MV-4-11 (cell line): Measurements from ENCODE around the gene SGIP1.

Experiments used
- DNase-seq: peaks from one replicate; lab custom pipeline; 2025; lab: John Stamatoyannopoulos, UW

Gene SGIP1

GRCh38 chr1:66533804-66534740 is at the start of gene SGIP1:
Gene SGIP1, plus strand, starts transcription at chr1:66534153. Its CDS starts 206 bp downstream, at chr1:66534359.
- no peak for DNase-seq

GRCh38 chr1:66489151-66489550 is 44.8 kb upstream of the SGIP1 start:
- DNase-seq: no peak

GRCh38 chr1:66489972-66490601 is 43.9 kb upstream of the SGIP1 start:
- DNase-seq: no peak

GRCh38 chr1:66490816-66491215 is 43.1 kb upstream of the SGIP1 start:
- DNase-seq: no peak

GRCh38 chr1:66492424-66492823 is 41.5 kb upstream of the SGIP1 start:
- DNase-seq: no peak

- no peak for DNase-seq
These were observed 40.2 kb upstream of the SGIP1 start for GRCh38 chr1:66493731-66494130.

GRCh38 chr1:66494482-66494881 is 39.5 kb upstream of the SGIP1 start:
- no peak for DNase-seq

GRCh38 chr1:66495495-66495894 is 38.5 kb upstream of the SGIP1 start:
- no peak for DNase-seq

- no peak for DNase-seq
These were observed 36.0 kb upstream of the SGIP1 start for GRCh38 chr1:66497910-66498309.

GRCh38 chr1:66500301-66500700 is 33.7 kb upstream of the SGIP1 start:
- DNase-seq: peak; percentile 31

- DNase-seq: no peak
These were observed 31.9 kb upstream of the SGIP1 start for GRCh38 chr1:66502086-66502485.

GRCh38 chr1:66503841-66504470 is 30.0 kb upstream of the SGIP1 start:
- DNase-seq: peak; percentile 45

- DNase-seq: no peak
These were observed 28.1 kb upstream of the SGIP1 start for GRCh38 chr1:66505671-66506392.

- DNase-seq: no peak
These were observed 27.6 kb upstream of the SGIP1 start for GRCh38 chr1:66506393-66506687.

GRCh38 chr1:66506991-66507390 is 27.0 kb upstream of the SGIP1 start:
- no peak for DNase-seq

GRCh38 chr1:66510407-66510806 is 23.5 kb upstream of the SGIP1 start:
- DNase-seq: no peak

- DNase-seq: no peak
These were observed 22.8 kb upstream of the SGIP1 start for GRCh38 chr1:66511118-66511517.

- no peak for DNase-seq
These were observed 16.0 kb upstream of the SGIP1 start for GRCh38 chr1:66517959-66518358.

GRCh38 chr1:66518654-66519053 is 15.3 kb upstream of the SGIP1 start:
- no peak for DNase-seq

- DNase-seq: no peak
These were observed 14.0 kb upstream of the SGIP1 start for GRCh38 chr1:66519992-66520391.

GRCh38 chr1:66520655-66521054 is 13.3 kb upstream of the SGIP1 start:
- DNase-seq: no peak

GRCh38 chr1:66521721-66522365 is 12.1 kb upstream of the SGIP1 start:
- DNase-seq: no peak
